HS-27A (cell line): ENCODE measurements around the gene FCGR3A.
"Not testable (repeated sequence)": the region's sequence is repeated elsewhere in the genome, so short reads cannot be mapped to it uniquely, and the experiment has no call there.

Experiments
- DNase-seq: peaks from one replicate; pipeline ENCODE4 v3.0.0-alpha.2; 2012; ENCODE audit warnings: low read depth, missing footprints

FCGR3A gene

GRCh38 chr1:161549652-161550051 is at the start of gene FCGR3A:
Gene FCGR3A (minus strand): TSS chr1:161549818. CDS start chr1:161549736, 82 bp downstream.
- no peak for DNase-seq

- DNase-seq, result not testable (repeated sequence)
Observed at GRCh38 chr1:161597077-161597476, 47.5 kb upstream of the FCGR3A start.

- DNase-seq, result not testable (repeated sequence)
Observed at GRCh38 chr1:161595583-161595982, 46.0 kb upstream of the FCGR3A start.

GRCh38 chr1:161595173-161595572 is 45.6 kb upstream of the FCGR3A start:
- not testable (repeated sequence) for DNase-seq

GRCh38 chr1:161594269-161594984 is 44.8 kb upstream of the FCGR3A start:
- DNase-seq, result not testable (repeated sequence)

- not testable (repeated sequence) for DNase-seq
Observed at GRCh38 chr1:161593092-161593755, 43.6 kb upstream of the FCGR3A start.

- DNase-seq, result not testable (repeated sequence)
Observed at GRCh38 chr1:161592586-161592985, 43.0 kb upstream of the FCGR3A start.

- DNase-seq, result not testable (repeated sequence)
Observed at GRCh38 chr1:161589920-161590319, 40.3 kb upstream of the FCGR3A start.

- not testable (repeated sequence) for DNase-seq
Observed at GRCh38 chr1:161589365-161589764, 39.7 kb upstream of the FCGR3A start.

GRCh38 chr1:161588596-161588995 is 39.0 kb upstream of the FCGR3A start:
- DNase-seq, result not testable (repeated sequence)

- DNase-seq, result not testable (repeated sequence)
Observed at GRCh38 chr1:161582882-161583281, 33.3 kb upstream of the FCGR3A start.

- not testable (repeated sequence) for DNase-seq
Observed at GRCh38 chr1:161580879-161581537, 31.4 kb upstream of the FCGR3A start.

GRCh38 chr1:161579856-161580507 is 30.4 kb upstream of the FCGR3A start:
- DNase-seq, result not testable (repeated sequence)

- DNase-seq, result not testable (repeated sequence)
Observed at GRCh38 chr1:161576676-161577075, 27.1 kb upstream of the FCGR3A start.

GRCh38 chr1:161571703-161572102 is 22.1 kb upstream of the FCGR3A start:
- DNase-seq, result not testable (repeated sequence)

GRCh38 chr1:161566602-161566960 is 17.0 kb upstream of the FCGR3A start:
- DNase-seq, result not testable (repeated sequence)

- DNase-seq, result not testable (repeated sequence)
Observed at GRCh38 chr1:161563522-161563921, 13.9 kb upstream of the FCGR3A start.

GRCh38 chr1:161562441-161562840 is 12.8 kb upstream of the FCGR3A start:
- not testable (repeated sequence) for DNase-seq

GRCh38 chr1:161560960-161561715 is 11.5 kb upstream of the FCGR3A start:
- DNase-seq, result not testable (repeated sequence)

- DNase-seq, result not testable (repeated sequence)
Observed at GRCh38 chr1:161557506-161558450, 8.2 kb upstream of the FCGR3A start.
